GM19372 (cell line): ENCODE results near the gene PPM1H.
"Not testable (repeated sequence)": the region's sequence is repeated elsewhere in the genome, so short reads cannot be mapped to it uniquely, and the experiment has no call there.

Experiments
- ATAC-seq: cut with Tn5 transposase; IDR thresholded peaks from one replicate; pipeline ENCODE4 v1.9.1; 2021; ENCODE audit warnings: mild to moderate bottlenecking, low read depth, moderate library complexity; ENCODE audit not compliant: unreplicated experiment

Gene PPM1H

GRCh38 chr12:62911286-62911685 lies 23.7 kb downstream of the PPM1H start:
- ATAC-seq: no peak

GRCh38 chr12:62910549-62911169 lies 24.3 kb downstream of the PPM1H start:
- ATAC-seq: no peak

- no peak for ATAC-seq
Measured at GRCh38 chr12:62909340-62909739, 25.6 kb downstream of the PPM1H start.

- ATAC-seq: no peak
Measured at GRCh38 chr12:62908674-62909073, 26.3 kb downstream of the PPM1H start.

GRCh38 chr12:62907561-62907960 lies 27.4 kb downstream of the PPM1H start:
- no peak for ATAC-seq

- no peak for ATAC-seq
Measured at GRCh38 chr12:62907078-62907477, 27.9 kb downstream of the PPM1H start.

- ATAC-seq: no peak
Measured at GRCh38 chr12:62903151-62903550, 31.8 kb downstream of the PPM1H start.

- no peak for ATAC-seq
Measured at GRCh38 chr12:62900686-62901272, 34.2 kb downstream of the PPM1H start.

- no peak for ATAC-seq
Measured at GRCh38 chr12:62899568-62900390, 35.2 kb downstream of the PPM1H start.

- no peak for ATAC-seq
Measured at GRCh38 chr12:62898526-62898925, 36.4 kb downstream of the PPM1H start.

- ATAC-seq: no peak
Measured at GRCh38 chr12:62895351-62895877, 39.5 kb downstream of the PPM1H start.

- no peak for ATAC-seq
Measured at GRCh38 chr12:62893276-62893675, 41.7 kb downstream of the PPM1H start.

GRCh38 chr12:62891805-62892549 lies 43.0 kb downstream of the PPM1H start:
- no peak for ATAC-seq

GRCh38 chr12:62888454-62889110 lies 46.4 kb downstream of the PPM1H start:
- no peak for ATAC-seq

GRCh38 chr12:62886796-62887195 lies 48.2 kb downstream of the PPM1H start:
- no peak for ATAC-seq

- no peak for ATAC-seq
Measured at GRCh38 chr12:62885242-62885641, 49.7 kb downstream of the PPM1H start.

- not testable (repeated sequence) for ATAC-seq
Measured at GRCh38 chr12:62884832-62885231, 50.1 kb downstream of the PPM1H start.

GRCh38 chr12:62882696-62883095 lies 52.3 kb downstream of the PPM1H start:
- no peak for ATAC-seq

GRCh38 chr12:62882140-62882539 lies 52.8 kb downstream of the PPM1H start:
- no peak for ATAC-seq

- ATAC-seq: no peak
Measured at GRCh38 chr12:62879691-62880090, 55.3 kb downstream of the PPM1H start.
